Retinal pigment epithelial cell (primary cell): ENCODE measurements around the gene CPEB4.

ENCODE experiments used
- DNase-seq: peaks from one replicate; pipeline ENCODE4 v3.0.0-alpha.2; 2010; ENCODE audit warnings: low read depth
- H3K4me3 ChIP-seq: 2 replicates; pipeline ENCODE4 v1.5.1; 2011; ENCODE audit warnings: mild to moderate bottlenecking, low read length, control low read depth, moderate library complexity
- CTCF ChIP-seq: conservative IDR thresholded peaks from 2 replicates; pipeline ENCODE4 v1.5.1; 2011; ENCODE audit warnings: low read depth, low read length, control low read depth, inconsistent platforms

CPEB4 gene

GRCh38 chr5:173922527-173922926 is 34.4 kb downstream of the CPEB4 start:
- TF ChIP-seq CTCF, result no peak
- DNase-seq, result peak; percentile 56

GRCh38 chr5:173923218-173924095 is 35.3 kb downstream of the CPEB4 start:
- no peak overlapping the region for H3K4me3 ChIP-seq
- no peak for TF ChIP-seq CTCF
- DNase-seq, result peak; percentile 41

More at GRCh38 chr5:173922527-173922926, 34.4 kb downstream of the CPEB4 start:
- H3K4me3 ChIP-seq, result no peak overlapping the region

DNA sequence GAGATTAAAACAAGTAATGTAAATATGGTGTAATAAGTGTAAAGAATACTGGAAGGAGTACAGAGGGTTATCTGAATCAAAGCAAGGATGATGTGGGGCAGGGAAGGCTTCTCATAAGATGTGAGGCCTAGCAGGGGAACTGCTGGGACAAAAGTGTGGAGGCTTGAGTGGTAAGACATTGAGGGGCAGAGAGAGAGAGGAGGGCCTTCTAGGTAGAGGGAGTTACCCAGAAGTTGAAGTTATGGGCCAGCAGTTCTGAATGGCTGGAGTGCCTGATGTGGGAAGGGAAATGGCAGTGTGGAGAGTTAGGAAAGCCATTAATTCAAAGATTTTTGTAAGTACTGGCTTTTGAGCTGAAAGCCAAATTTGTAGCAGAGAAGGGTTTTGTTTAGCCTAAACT is 36.8 kb downstream of the CPEB4 start:
- TF ChIP-seq CTCF, result no peak
- DNase-seq, result no peak
- no peak overlapping the region for H3K4me3 ChIP-seq

DNA sequence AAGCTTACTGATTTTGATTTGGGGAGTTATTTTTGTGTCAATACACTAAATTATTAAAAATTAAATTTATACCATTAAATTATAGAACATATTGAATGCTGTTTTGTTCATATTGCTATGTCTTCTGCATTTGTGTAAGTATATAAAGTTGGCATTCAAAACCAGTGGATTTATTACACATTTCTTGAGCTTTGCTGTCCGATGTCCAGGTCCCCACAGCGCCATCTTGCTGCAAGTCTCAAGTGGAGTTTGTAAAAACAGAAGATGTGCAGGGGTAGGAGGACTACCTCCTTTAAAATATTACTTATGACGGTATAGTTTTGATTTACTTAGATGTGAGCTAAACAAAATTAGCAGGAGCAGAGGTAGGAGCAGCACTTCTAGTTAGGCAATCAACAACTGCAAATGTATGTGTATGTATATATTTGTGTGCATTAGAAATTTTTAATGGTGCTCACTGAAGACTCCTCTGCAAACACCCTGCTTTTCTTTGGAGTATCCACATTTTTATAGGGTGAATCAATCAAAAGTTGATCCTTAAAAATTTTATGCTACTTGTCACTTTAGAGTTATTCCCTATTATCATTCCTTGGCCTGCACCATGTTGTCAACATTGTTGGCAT is 37.4 kb downstream of the CPEB4 start:
- DNase-seq, result no peak
- TF ChIP-seq CTCF, result peak; percentile 76
- H3K4me3 ChIP-seq, result no peak overlapping the region

DNA sequence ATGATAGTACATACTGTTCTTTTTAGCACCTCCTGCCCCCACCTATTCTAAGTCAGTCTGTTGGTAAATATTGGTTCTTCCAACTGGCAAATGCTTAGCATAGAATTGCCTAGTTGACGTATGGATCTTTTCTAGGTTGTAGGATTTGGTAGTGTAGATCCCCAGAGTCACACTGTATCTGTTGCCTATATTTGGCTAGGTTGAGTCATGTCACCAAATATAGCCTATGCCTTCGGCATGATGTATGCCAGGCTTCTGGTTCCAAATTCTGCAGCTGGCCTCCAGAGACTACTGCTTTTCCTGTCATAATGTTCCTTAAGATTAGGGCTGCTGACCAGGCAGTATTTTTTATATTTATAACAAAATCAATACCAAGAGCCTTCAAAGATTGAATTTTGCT is 38.2 kb downstream of the CPEB4 start:
- no peak for DNase-seq
- H3K4me3 ChIP-seq, result no peak overlapping the region
- no peak for TF ChIP-seq CTCF

- no peak for DNase-seq
- TF ChIP-seq CTCF, result no peak
Observed at GRCh38 chr5:173928871-173929574, 40.9 kb downstream of the CPEB4 start.

More at GRCh38 chr5:173928871-173929574, 40.9 kb downstream of the CPEB4 start:
- H3K4me3 ChIP-seq, result no peak overlapping the region
